ENCODE results near the gene LBX1. TPM values are rescaled to one million over a fixed set of nuclear protein-coding genes. Genes with fewer than 3 reads are reported as not detected.

LBX1 gene
- polyA plus RNA-seq, 2 of the 4 experiments (the other 2 are of a cell fraction) = not detected

DNA sequence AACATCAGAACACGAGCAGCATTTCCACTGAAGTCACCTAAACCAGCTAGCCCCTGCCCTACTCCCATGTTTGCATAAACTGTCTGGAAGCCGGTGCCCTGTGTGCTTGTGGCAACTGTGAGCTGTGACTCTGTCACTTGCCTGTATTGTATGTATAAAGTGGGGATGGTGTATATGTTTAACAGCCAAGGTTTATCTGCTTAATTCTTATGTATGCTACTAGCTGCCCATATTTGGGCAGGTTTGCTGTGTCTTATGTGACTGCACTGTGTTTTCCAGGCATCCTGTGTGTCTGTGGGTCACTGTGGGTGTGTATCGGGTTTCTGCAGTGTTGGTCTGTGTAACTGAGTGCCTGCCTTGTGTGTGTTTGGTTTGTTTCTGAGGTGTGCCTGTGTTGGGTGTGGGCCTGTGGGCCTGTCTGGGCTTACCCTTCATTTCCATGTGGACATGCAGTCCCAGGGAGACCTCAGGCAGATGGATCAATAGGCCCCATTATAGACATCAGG, 9.3 kb downstream of the LBX1 start:
- no peak overlapping the region for H3K4me3 ChIP-seq
- CTCF ChIA-PET = interaction anchor here (0.6 to 10.0 kb wide), 7 partner anchors 9 to 350 kb away, joined by 3 to 253 read pairs (median 3); partner anchors contain the start of gene LBX1
- H3K4me1 ChIP-seq = 0 out of 3 replicates have a peak, but pooled peaks cover 9% of the 10 kb centered on the region
- ATAC-seq = no peak
- POLR2A ChIA-PET = no interaction called here
- no peak for FAIRE-seq
- TF ChIP-seq RCOR1 (IDR thresholded peaks at IDR 0.05; ENCODE audit: low read depth, low read length) = no peak
- no peak for TF ChIP-seq HEYL (CRISPR knock-in tag; IDR thresholded peaks at IDR 0.05)
- no peak for TF ChIP-seq HOXA7 (CRISPR knock-in tag; IDR thresholded peaks at IDR 0.05)
- no peak for TF ChIP-seq NPAS2 (CRISPR knock-in tag; IDR thresholded peaks at IDR 0.05; ENCODE audit: borderline replicate concordance)
- no peak for TF ChIP-seq TFCP2L1 (CRISPR knock-in tag; IDR thresholded peaks at IDR 0.05)
- TF ChIP-seq, protein P1, sequence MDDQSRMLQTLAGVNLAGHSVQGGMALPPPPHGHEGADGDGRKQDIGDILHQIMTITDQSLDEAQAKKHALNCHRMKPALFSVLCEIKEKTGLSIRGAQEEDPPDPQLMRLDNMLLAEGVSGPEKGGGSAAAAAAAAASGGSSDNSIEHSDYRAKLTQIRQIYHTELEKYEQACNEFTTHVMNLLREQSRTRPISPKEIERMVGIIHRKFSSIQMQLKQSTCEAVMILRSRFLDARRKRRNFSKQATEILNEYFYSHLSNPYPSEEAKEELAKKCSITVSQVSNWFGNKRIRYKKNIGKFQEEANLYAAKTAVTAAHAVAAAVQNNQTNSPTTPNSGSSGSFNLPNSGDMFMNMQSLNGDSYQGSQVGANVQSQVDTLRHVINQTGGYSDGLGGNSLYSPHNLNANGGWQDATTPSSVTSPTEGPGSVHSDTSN (IDR thresholded peaks at IDR 0.05) = no peak
- H3K27ac ChIP-seq = no peak overlapping the region
- DNase-seq (ENCODE audit: low read depth in 1 of 2, low spot score in 1 of 2) = no peak
- WGBS (ENCODE audit: missing lambda C conversion rate) = 51% methylated on average over 3 of the region's 3 CpGs
- no peaks in the 10 kb centered on the region for H3K9me3 ChIP-seq
- H3K4me2 ChIP-seq = no peak overlapping the region

DNA sequence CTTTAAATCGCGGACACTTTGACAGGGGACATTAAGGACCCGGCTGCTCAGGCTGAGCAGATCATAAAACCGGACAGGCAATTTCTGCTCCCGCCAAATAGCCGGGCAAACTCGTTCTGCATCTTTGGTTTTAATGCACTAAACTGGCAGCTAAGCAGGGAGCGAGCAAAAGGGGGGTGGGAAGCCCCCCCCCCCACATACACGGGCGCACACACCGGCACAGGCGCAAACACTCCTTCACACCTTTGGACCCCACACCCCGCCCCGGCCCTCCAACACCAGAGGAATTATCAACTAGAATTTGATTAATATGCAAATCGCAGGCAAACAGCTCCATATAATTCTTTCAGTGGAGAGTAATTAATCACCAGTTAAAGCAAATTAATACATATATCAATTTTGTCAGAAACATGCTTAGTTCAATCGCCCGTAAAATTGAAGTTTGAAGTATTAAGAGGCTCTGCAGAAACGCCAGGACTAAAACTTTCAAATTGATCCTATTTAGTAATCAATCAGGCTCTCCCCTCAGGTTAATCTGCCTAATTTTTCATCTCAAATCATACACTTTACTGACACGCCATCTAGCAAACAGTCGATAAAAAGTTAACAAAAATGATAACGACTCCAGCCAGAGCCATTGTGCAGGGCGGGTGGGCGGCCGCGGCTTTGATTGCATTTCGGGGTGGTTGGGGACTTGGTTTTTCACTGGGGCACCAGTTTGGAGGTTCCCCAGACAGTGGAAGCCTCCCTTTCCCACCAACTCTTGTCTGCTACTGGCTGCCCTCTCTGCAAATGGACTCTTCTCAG, 9.9 kb downstream of the LBX1 start:
- FAIRE-seq (no peak), ATAC-seq (no peak), DNase-seq (ENCODE audit: low read depth in 1 of 2, low spot score in 1 of 2) (no peak)
- H3K4me1 ChIP-seq = 0 out of 3 replicates have a peak, but pooled peaks cover 4% of the 10 kb centered on the region
- WGBS (ENCODE audit: missing lambda C conversion rate) = 71% methylated on average over 26 of the region's 26 CpGs
- CTCF ChIA-PET = interaction anchor here (0.7 to 10.0 kb wide), 9 partner anchors 8 to 351 kb away, joined by 3 to 253 read pairs (median 67); no protein-coding TSS in a partner anchor
- H3K4me3 ChIP-seq = no peak overlapping the region
- TF ChIP-seq HDAC2 (IDR thresholded peaks at IDR 0.05) = no peak
- no peak for TF ChIP-seq CHD4 (IDR thresholded peaks at IDR 0.05; ENCODE audit: borderline replicate concordance)
- no peak for TF ChIP-seq ZFP36 (IDR thresholded peaks at IDR 0.05; ENCODE audit: borderline replicate concordance, partially characterized antibody)
- TF ChIP-seq POLR2AphosphoS2 (conservative IDR thresholded peaks at IDR 0.05; ENCODE audit: low read length) = no peak
- TF ChIP-seq FOXS1 (CRISPR knock-in tag; IDR thresholded peaks at IDR 0.05) = no peak
- no peak for TF ChIP-seq TP53 (CRISPR knock-in tag; IDR thresholded peaks at IDR 0.05)
- no peak for TF ChIP-seq CEBPB (IDR thresholded peaks at IDR 0.05)
- TF ChIP-seq KDM5A (IDR thresholded peaks at IDR 0.05) = no peak
- no peak for TF ChIP-seq RAD21 (conservative IDR thresholded peaks at IDR 0.05 in 1 of 2, IDR thresholded peaks at IDR 0.05 in 1 of 2)
- no peak for TF ChIP-seq ZNF302 (CRISPR knock-in tag; IDR thresholded peaks at IDR 0.05)
- H3K27ac ChIP-seq = no peak overlapping the region
- H3K9me3 ChIP-seq = no peaks in the 10 kb centered on the region
- no peak overlapping the region for H3K4me2 ChIP-seq
- POLR2A ChIA-PET = no interaction called here

DNA sequence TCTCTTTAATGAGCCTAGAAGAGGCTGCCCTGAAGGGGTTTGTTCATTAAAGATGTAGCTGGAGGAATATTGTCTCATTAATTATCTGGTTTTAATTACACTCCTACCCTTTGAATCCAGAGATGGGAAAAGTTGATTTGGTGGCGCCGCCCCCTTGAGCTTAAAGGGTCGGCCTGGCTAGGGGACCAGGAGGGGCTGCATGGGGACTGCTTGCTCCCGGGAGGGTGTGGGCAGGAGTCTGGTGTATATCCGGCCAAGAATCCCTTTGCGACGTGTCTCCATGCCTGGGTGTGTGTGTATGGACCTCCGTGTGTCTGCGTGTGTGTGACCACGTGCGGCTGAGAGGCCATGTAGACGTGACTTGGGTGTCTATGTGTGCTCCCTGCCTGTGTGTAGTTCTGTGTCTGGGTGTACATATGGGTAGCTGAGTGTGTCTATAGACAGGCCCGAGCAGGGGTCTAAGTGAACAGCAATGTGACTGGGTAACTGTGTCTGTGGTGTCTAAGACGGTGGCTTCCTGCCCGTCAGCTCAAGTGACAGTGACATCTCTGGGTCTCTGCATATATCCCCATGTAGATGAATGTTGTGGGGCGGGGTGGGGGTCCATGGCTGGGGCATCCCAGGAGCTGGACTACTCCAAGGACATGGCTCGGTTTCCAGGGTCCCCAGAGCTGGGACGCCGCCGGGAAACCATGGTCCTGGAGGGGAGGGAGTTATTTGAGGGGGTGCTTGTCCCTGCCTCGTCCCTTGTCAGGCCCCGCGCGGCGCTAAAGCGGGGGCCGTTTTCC, 10.7 kb downstream of the LBX1 start:
- FAIRE-seq (no peak), ATAC-seq (no peak), DNase-seq (ENCODE audit: low read depth in 1 of 2, low spot score in 1 of 2) (no peak)
- H3K4me2 ChIP-seq = no peak overlapping the region
- no peak overlapping the region for H3K27ac ChIP-seq
- 78% methylated on average over 26 of the region's 27 CpGs for WGBS (ENCODE audit: missing lambda C conversion rate)
- CTCF ChIA-PET = interaction anchor here (0.5 to 10.0 kb wide), 15 partner anchors 9 to 618 kb away, joined by 3 to 253 read pairs (median 4); no protein-coding TSS in a partner anchor
- H3K4me3 ChIP-seq = no peak overlapping the region
- 0 out of 3 replicates have a peak, but pooled peaks cover 4% of the 10 kb centered on the region for H3K4me1 ChIP-seq
- no peaks in the 10 kb centered on the region for H3K9me3 ChIP-seq
- POLR2A ChIA-PET = no interaction called here
- TF ChIP-seq, protein P2, sequence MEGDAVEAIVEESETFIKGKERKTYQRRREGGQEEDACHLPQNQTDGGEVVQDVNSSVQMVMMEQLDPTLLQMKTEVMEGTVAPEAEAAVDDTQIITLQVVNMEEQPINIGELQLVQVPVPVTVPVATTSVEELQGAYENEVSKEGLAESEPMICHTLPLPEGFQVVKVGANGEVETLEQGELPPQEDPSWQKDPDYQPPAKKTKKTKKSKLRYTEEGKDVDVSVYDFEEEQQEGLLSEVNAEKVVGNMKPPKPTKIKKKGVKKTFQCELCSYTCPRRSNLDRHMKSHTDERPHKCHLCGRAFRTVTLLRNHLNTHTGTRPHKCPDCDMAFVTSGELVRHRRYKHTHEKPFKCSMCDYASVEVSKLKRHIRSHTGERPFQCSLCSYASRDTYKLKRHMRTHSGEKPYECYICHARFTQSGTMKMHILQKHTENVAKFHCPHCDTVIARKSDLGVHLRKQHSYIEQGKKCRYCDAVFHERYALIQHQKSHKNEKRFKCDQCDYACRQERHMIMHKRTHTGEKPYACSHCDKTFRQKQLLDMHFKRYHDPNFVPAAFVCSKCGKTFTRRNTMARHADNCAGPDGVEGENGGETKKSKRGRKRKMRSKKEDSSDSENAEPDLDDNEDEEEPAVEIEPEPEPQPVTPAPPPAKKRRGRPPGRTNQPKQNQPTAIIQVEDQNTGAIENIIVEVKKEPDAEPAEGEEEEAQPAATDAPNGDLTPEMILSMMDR (IDR thresholded peaks at IDR 0.05) = no peak
- TF ChIP-seq HEYL (CRISPR knock-in tag; IDR thresholded peaks at IDR 0.05) (no peak), ZFP36 (IDR thresholded peaks at IDR 0.05; ENCODE audit: borderline replicate concordance, partially characterized antibody) (no peak), HOXB5 (CRISPR knock-in tag; IDR thresholded peaks at IDR 0.05) (no peak), ZC3H11A (IDR thresholded peaks at IDR 0.05) (no peak), RFX5 (IDR thresholded peaks at IDR 0.05) (no peak), NFE2L2 (conservative IDR thresholded peaks at IDR 0.05; ENCODE audit: low read length) (no peak), NPAS2 (CRISPR knock-in tag; IDR thresholded peaks at IDR 0.05; ENCODE audit: borderline replicate concordance) (no peak), GATA3 (IDR thresholded peaks at IDR 0.05; ENCODE audit: borderline replicate concordance) (no peak), HDAC2 (IDR thresholded peaks at IDR 0.05) (no peak), MAFK (IDR thresholded peaks at IDR 0.05; ENCODE audit: partially characterized antibody) (no peak), PHF8 (IDR thresholded peaks at IDR 0.05; ENCODE audit: borderline replicate concordance, low read depth) (no peak)
- TF ChIP-seq, protein P1 (IDR thresholded peaks at IDR 0.05) = no peak
- TF ChIP-seq, protein P3, sequence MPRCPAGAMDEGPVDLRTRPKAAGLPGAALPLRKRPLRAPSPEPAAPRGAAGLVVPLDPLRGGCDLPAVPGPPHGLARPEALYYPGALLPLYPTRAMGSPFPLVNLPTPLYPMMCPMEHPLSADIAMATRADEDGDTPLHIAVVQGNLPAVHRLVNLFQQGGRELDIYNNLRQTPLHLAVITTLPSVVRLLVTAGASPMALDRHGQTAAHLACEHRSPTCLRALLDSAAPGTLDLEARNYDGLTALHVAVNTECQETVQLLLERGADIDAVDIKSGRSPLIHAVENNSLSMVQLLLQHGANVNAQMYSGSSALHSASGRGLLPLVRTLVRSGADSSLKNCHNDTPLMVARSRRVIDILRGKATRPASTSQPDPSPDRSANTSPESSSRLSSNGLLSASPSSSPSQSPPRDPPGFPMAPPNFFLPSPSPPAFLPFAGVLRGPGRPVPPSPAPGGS (IDR thresholded peaks at IDR 0.05) = no peak

Data from A549 (cell line).